Suppressor macrophage treated with lipopolysaccharide for 1 hour (primary cell): ENCODE results near the gene BHLHA15.
A peak's percentile ranks its signal among the peaks of the same experiment; 100 is the strongest.

Experiments used
- DNase-seq, 3 donors: peaks; one replicate each; pipeline ENCODE4 v3.0.0-alpha.2; 2020 to 2022

BHLHA15 gene

GRCh38 chr7:98211221-98211675 is at the start of gene BHLHA15:
Gene BHLHA15 (plus strand): TSS chr7:98211439. CDS start chr7:98212310, 871 bp downstream.
- peak in 1 of 3 donors; percentile 44 for DNase-seq

GRCh38 chr7:98162758-98163157 is 48.5 kb upstream of the BHLHA15 start:
- DNase-seq: peak; percentile 39 to 70 (median 59)

- no peak for DNase-seq
Observed at GRCh38 chr7:98163269-98163668, 48.0 kb upstream of the BHLHA15 start.

GRCh38 chr7:98163704-98164494 is 47.3 kb upstream of the BHLHA15 start:
- peak; percentile 32 to 46 (median 35) for DNase-seq

GRCh38 chr7:98165827-98166667 is 45.2 kb upstream of the BHLHA15 start:
- peak; percentile 59 to 78 (median 65) for DNase-seq

- DNase-seq: no peak
Observed at GRCh38 chr7:98166668-98166970, 44.6 kb upstream of the BHLHA15 start.

- DNase-seq: no peak
Observed at GRCh38 chr7:98167653-98168052, 43.6 kb upstream of the BHLHA15 start.

GRCh38 chr7:98168181-98168903 is 42.9 kb upstream of the BHLHA15 start:
- peak; percentile 55 to 81 (median 80) for DNase-seq

GRCh38 chr7:98168904-98169621 is 42.2 kb upstream of the BHLHA15 start:
- DNase-seq: no peak

- no peak for DNase-seq
Observed at GRCh38 chr7:98170966-98171365, 40.3 kb upstream of the BHLHA15 start.

- DNase-seq: no peak
Observed at GRCh38 chr7:98171449-98171848, 39.8 kb upstream of the BHLHA15 start.

GRCh38 chr7:98174334-98175259 is 36.6 kb upstream of the BHLHA15 start:
- no peak for DNase-seq

- DNase-seq: no peak
Observed at GRCh38 chr7:98175260-98175940, 35.8 kb upstream of the BHLHA15 start.

- no peak for DNase-seq
Observed at GRCh38 chr7:98177553-98177952, 33.7 kb upstream of the BHLHA15 start.

- no peak for DNase-seq
Observed at GRCh38 chr7:98178321-98178720, 32.9 kb upstream of the BHLHA15 start.

- no peak for DNase-seq
Observed at GRCh38 chr7:98178762-98179490, 32.3 kb upstream of the BHLHA15 start.

GRCh38 chr7:98180751-98181150 is 30.5 kb upstream of the BHLHA15 start:
- DNase-seq: no peak

GRCh38 chr7:98185101-98185500 is 26.1 kb upstream of the BHLHA15 start:
- DNase-seq: no peak

GRCh38 chr7:98186452-98187137 is 24.6 kb upstream of the BHLHA15 start:
- peak; percentile 41 to 71 (median 70) for DNase-seq

GRCh38 chr7:98187138-98187502 is 24.1 kb upstream of the BHLHA15 start:
- peak in 1 of 3 donors; percentile 18 for DNase-seq
